GM12891 (cell line): ENCODE results near the gene MCOLN3.

ENCODE experiments used
- POLR2A ChIP-seq: IDR thresholded peaks from 2 replicates; pipeline ENCODE4 v1.6.1; 2011; ENCODE audit warnings: low read depth, low read length, control low read depth
- TAF1 ChIP-seq: IDR thresholded peaks from 2 replicates; pipeline ENCODE4 v1.6.1; 2011; ENCODE audit warnings: low read depth, low read length, control low read depth

- TF ChIP-seq POLR2A (no peak), TAF1 (no peak)
These were observed 43.5 kb upstream of the MCOLN3 start for GRCh38 chr1:85091671-85092280.
